Peyer's patch (tissue), 4 donors: ENCODE results near the gene OTUD1.

ENCODE experiments used
- CTCF ChIP-seq, 6 experiments: fragments of 450-650 bp in 4 of 6; fragments of 200-600 bp in 2 of 6; sonication (generic) in 1 of 6; IDR thresholded peaks; one replicate each; pipeline ENCODE4 v1.5.1; 2017 to 2019; ENCODE audit warnings: antibody characterized with exemption in 6 of 6, mild to moderate bottlenecking in 3 of 6, moderate library complexity in 1 of 6
- POLR2A ChIP-seq, 2 donors: fragments of 450-650 bp; IDR thresholded peaks; one replicate each; pipeline ENCODE4 v1.5.1; 2017; ENCODE audit warnings: antibody characterized with exemption in 2 of 2, mild to moderate bottlenecking in 2 of 2, moderate library complexity in 2 of 2

DNA sequence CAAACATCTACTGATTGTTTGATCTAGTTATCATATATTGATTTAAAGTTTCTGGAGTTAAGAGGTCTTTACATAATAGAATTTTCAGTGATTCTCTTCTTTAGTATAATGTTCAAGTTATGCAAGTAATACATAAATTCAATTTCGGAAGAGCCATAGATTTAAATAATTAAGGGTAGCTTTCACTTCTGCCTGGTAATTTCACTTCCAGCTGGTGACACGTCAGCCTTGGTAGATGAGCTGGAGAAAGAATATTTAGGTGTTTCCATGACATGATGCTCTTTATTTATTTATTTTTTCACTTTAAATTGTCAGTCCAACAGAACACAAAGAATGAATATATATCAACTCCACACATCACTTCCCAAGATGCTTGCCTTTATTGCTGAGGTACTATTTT, 5.2 kb upstream of the OTUD1 start:
- TF ChIP-seq CTCF (IDR thresholded peaks at IDR 0.05): no peak
- TF ChIP-seq POLR2A (IDR thresholded peaks at IDR 0.05): no peak
